T-helper 2 cell treated with Interferon-gamma antibody and Interleukin-4, amounts not matched to agents 100 ng/mL and 5 ng/mL, for 36 hours (primary cell): Measurements from ENCODE around the gene MUTYH. TPM values are rescaled to one million over a fixed set of nuclear protein-coding genes. Genes with fewer than 3 reads are reported as not detected.
"Not testable (repeated sequence)": the region's sequence is repeated elsewhere in the genome, so short reads cannot be mapped to it uniquely, and the experiment has no call there.

Experiments
- intact Hi-C: fragments of 100-400 bp; cut with micrococcal nuclease; formaldehyde crosslinking; loops from one replicate; pipeline ENCODE4 v1.15.1; 2023
- total RNA-seq: library from RNA; stranded (reverse); gene quantifications from 2 replicates; pipeline ENCODE4 v1.2.3, GENCODE V29; 2022

MUTYH gene
- 45.1 and 57.2 TPM in 2 replicates for total RNA-seq

DNA sequence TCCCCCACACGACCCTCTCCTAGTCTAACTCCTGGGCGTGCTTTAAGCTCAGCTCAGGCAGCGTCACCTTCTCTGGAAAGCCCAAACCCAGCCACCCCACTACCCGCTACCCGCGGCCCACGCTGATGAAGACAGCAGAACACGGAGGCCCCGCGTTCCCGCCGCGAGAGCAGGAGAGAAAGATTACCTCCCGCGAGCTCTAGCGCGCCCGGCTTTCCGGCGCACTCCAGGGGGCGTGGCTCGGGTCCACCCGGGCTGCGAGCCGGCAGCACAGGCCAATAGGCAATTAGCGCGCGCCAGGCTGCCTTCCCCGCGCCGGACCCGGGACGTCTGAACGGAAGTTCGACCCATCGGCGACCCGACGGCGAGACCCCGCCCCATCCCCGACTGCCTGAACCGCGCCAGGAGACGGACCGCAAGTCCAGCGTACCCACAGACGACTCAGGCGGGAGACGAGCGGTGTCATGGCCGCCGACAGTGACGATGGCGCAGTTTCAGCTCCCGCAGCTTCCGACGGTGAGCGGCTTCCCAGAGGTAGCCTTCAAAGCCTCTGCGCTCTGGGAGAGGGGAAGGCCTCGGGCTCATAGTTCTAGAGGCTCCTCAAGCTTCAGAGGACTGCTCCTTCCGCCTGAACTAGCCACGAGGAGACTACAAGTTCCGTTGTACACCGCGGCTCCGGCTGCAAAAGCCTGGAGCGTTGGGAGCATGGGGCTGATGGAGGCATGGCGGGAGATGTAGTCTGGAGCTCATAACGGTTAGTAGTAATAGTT lies at the start of gene MUTYH, which contains the start of gene TOE1:
MUTYH (minus strand) TSS at position 652 of the 770 bp plus-strand sequence. CDS start 5,935 bp downstream, outside the sequence.
TOE1 (plus strand) TSS at position 382 of the 770 bp plus-strand sequence; CDS start at position 465, 83 bp downstream.
- intact Hi-C loops = loop anchor here (1.0 to 5.0 kb wide), 10 partner anchors 37 to 907 kb away; partner anchors contain the start of genes AKR1A1, ARMH1, CCDC163 and MMACHC

DNA sequence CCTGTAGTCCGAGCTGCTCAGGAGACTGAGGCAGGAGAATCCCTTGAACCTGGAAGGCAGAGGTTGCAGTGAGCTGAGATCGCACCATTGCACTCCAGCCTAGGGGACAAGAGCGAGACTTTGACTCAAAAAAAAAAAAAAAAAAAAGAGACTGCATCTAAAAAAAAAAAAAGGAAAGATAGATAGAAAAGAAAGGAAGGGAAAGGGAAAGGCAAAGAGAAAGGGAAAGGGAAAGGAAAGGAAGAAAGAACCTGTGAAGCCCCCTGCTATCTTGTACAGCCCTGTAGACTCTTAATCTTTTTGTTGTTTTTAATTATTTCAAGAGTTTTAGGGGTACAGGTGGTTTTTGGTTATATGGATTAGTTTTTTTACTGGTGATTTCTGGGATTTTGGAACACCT lies 46.0 kb upstream of the MUTYH start:
- intact Hi-C loops = no loop called here

- intact Hi-C loops = no loop called here
These were observed 45.1 kb upstream of the MUTYH start for GRCh38 chr1:45385302-45385701.

DNA sequence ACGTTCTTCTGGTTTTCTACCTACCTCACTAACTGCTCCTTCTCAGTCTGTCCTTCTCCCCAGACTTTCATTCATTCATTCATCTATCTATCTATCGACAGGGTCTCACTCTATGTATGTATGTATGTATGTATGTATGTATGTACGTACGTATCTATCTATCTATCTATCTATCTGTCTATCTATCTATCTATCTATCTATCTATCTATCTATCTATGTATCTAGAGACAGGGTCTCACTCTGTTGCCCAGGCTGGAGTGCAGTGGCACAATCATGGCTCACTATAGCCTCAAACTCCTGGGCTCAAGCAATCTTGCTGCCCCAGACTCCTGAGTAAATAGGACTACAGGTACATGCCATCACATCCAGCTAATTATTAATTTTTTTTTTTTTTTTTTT lies 44.0 kb upstream of the MUTYH start:
- intact Hi-C loops = not testable (repeated sequence)

- intact Hi-C loops = no loop called here
These were observed 43.0 kb upstream of the MUTYH start for GRCh38 chr1:45383191-45383590.

DNA sequence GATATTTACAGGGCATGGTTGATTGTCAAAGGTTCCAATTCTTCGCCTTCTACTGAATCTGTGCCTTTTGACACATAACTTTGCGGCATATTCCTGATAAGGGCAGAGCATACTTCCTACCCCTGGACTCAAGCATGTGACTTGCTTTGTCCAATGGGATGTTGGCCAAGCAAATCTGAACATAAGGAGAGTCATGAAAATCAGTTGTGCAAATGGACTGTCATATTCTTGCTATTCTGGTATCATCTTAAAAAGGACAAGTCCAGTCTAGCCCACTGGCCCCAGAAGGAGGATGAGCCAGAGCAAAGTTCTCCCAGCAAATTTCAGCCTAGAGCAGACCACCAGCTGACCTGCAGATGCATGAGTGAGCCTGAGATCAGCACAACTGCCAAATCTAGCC lies 41.0 kb upstream of the MUTYH start:
- intact Hi-C loops = no loop called here

DNA sequence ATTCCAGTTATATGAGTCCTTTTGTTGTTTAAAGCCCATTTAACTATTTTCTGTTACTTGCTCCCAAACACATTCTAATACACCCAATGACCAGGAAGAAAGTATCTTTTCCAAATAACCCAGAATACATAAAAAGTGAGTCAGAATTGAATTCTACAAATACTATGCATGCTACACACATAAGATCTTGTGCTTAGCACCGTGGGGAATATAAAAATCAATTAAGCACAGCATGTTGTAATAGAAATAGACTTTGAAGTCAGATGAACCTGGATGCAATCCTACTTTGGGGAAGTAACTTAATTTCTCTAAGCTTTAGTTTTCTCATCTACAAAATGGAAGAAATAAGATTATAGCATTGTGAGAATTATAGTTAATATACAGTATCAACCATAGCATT lies 40.5 kb upstream of the MUTYH start:
- intact Hi-C loops = no loop called here

GRCh38 chr1:45380125-45380524 lies 39.9 kb upstream of the MUTYH start:
- intact Hi-C loops = no loop called here

DNA sequence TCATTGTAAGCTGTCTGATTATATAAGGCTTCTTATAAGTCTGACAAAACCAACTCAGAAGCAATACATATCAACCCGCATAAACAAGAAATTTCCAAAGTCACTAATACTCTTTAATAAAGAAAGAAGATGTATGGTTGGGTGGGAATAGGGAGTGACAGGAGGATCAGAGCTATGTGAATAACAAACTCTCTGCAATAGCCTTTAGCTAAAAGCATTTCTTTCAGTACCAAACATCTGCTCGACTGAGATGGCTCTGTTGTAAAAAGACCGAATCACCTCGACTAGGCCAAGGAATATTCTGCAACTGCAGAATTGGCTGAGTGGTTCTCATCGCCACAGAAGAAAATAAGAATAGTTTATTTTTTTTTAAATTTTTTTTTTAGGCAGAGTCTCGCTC lies 39.3 kb upstream of the MUTYH start:
- intact Hi-C loops = no loop called here

GRCh38 chr1:45378184-45378583 lies 37.9 kb upstream of the MUTYH start:
- intact Hi-C loops = no loop called here

- intact Hi-C loops = no loop called here
These were observed 35.2 kb upstream of the MUTYH start for GRCh38 chr1:45375104-45376090.

DNA sequence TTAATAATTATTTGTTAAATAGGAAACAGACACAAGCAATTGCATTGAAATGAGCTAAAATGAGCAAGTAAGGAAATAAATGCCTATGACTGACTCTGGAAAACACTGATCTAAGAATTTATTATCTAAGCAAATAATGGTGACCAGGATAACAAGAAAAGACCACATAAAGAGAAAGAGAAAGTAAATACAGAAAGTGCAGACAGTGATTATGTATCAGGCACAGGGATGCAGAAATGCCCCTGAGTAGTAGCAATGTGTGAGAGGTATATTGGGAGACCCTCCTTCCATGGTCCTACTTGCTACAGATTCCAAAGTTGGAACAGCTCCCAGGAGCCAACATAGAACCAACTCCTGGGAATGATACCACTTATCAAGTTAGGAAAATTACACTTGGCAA lies 33.3 kb upstream of the MUTYH start:
- intact Hi-C loops = no loop called here

DNA sequence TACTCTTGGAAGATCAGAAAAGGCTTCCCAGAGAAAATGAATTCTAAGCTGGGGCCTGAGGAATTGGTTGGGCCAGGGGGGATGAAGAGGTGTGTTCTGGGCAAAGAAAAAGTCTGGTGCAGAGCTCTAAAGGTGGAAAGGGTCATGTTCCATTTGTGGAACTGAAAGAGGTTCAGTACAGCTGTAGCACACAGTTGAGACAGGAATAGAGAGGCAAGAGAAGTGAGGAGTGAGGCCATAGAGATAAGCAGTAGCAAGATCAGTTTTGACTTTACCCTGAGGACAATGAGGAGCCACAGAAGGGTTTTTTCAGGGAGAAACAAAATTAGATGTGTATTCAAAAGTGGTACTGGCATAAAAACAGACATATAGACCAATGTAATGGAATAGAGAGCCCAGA lies 30.3 kb upstream of the MUTYH start:
- intact Hi-C loops = no loop called here

DNA sequence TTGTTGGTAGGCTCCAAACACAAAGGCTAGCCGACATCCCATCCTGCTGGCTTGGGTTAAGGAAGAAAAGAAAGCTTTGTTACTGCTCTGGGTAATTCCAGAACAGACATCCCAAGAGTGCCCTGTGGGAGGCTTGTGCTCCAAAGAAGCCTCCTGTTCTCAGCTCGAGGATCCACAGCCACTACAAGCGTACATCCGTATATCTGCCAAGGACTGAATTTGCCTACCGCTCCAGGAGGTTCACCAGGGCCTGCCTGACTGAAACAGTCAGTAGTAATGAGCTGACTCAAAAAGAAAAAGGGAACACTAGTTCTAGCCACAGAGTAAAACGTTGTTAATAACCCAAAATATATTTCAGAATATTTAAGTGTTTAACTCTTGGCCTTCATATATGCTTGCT lies 24.8 kb upstream of the MUTYH start:
- intact Hi-C loops = no loop called here

DNA sequence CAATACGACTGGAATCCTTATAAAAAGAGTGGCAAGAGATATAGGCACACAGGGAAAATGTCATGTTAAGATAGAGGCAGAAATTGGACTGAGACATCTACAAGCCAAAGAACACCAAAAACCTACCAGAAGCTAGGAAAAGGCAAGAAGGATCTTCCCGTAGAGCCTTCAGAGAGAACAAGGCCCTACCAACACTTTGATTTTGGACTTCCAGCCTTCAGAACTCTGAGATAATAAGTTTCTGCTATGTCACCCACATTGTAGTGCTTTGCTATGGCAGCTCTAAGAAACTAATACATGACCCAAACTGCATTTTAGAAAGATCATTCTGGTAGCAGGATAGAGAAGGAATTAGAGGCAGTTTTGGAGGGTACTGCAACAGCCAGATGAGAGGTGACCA lies 24.1 kb upstream of the MUTYH start:
- intact Hi-C loops = no loop called here

- intact Hi-C loops = loop anchor here (1.0 kb wide), 1 partner anchor 132 kb away; no protein-coding TSS in a partner anchor
These were observed 20.7 kb upstream of the MUTYH start for GRCh38 chr1:45360981-45361380.

GRCh38 chr1:45359882-45360513 lies 19.8 kb upstream of the MUTYH start:
- intact Hi-C loops = loop anchor here (1.0 kb wide), 2 partner anchors 133 to 210 kb away; no protein-coding TSS in a partner anchor

DNA sequence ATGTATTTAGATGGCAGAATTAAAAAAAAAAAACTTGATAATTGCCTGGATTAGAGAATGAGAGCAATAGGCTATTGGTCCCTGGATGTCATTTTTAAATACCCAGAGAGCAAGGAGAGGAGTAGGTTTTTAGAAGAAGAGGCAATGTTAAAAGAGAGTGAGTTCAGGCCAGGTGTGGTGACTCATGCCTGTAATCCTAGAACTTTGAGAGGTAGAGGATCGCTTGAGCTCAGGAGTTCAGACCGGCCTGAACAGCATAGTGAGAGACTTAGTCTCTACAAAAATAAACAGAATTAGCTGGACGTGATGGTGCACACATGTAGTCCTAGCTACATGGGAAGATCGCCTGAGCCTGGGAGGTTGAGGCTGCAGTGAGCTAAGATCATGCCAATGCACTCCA lies 15.9 kb upstream of the MUTYH start:
- intact Hi-C loops = no loop called here

- intact Hi-C loops = no loop called here
These were observed 15.4 kb upstream of the MUTYH start for GRCh38 chr1:45355683-45356082.

- intact Hi-C loops = no loop called here
These were observed 14.6 kb upstream of the MUTYH start for GRCh38 chr1:45354838-45355237.

DNA sequence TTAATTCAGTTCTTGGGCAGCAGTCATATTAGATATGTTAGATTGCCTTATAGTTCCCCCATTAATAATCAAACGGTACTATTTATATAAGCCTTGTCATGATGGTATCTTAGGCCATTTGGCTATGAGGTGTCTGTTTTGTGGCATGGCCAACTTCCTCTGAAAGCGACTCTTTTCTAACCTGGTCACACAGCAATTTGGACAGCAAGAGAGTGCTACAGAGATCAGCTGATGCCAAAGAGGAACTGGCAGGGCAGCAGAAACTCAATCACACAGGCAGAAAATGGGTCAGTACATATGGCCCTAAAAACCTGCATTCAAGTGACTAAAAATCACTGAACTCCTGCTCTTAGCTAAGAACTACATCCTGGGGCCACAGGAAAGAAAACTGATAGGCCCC lies 13.4 kb upstream of the MUTYH start:
- intact Hi-C loops = no loop called here
